Activated CD4-positive, alpha-beta T cell treated with anti-CD3 and anti-CD28 coated beads, Interleukin-2, Interleukin-6, amounts not matched to agents 100 ng/mL and 50 ng/mL, durations not matched to agents 16 hours and 8 hours (primary cell): ENCODE data around the gene EFCAB6.

Experiments used
- DNase-seq: peaks from one replicate; pipeline ENCODE4 v3.0.0-alpha.2; 2020

EFCAB6 gene, protein sequence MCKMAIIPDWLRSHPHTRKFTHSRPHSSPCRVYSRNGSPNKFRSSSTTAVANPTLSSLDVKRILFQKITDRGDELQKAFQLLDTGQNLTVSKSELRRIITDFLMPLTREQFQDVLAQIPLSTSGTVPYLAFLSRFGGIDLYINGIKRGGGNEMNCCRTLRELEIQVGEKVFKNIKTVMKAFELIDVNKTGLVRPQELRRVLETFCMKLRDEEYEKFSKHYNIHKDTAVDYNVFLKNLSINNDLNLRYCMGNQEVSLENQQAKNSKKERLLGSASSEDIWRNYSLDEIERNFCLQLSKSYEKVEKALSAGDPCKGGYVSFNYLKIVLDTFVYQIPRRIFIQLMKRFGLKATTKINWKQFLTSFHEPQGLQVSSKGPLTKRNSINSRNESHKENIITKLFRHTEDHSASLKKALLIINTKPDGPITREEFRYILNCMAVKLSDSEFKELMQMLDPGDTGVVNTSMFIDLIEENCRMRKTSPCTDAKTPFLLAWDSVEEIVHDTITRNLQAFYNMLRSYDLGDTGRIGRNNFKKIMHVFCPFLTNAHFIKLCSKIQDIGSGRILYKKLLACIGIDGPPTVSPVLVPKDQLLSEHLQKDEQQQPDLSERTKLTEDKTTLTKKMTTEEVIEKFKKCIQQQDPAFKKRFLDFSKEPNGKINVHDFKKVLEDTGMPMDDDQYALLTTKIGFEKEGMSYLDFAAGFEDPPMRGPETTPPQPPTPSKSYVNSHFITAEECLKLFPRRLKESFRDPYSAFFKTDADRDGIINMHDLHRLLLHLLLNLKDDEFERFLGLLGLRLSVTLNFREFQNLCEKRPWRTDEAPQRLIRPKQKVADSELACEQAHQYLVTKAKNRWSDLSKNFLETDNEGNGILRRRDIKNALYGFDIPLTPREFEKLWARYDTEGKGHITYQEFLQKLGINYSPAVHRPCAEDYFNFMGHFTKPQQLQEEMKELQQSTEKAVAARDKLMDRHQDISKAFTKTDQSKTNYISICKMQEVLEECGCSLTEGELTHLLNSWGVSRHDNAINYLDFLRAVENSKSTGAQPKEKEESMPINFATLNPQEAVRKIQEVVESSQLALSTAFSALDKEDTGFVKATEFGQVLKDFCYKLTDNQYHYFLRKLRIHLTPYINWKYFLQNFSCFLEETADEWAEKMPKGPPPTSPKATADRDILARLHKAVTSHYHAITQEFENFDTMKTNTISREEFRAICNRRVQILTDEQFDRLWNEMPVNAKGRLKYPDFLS (N-terminal part only)

DNA sequence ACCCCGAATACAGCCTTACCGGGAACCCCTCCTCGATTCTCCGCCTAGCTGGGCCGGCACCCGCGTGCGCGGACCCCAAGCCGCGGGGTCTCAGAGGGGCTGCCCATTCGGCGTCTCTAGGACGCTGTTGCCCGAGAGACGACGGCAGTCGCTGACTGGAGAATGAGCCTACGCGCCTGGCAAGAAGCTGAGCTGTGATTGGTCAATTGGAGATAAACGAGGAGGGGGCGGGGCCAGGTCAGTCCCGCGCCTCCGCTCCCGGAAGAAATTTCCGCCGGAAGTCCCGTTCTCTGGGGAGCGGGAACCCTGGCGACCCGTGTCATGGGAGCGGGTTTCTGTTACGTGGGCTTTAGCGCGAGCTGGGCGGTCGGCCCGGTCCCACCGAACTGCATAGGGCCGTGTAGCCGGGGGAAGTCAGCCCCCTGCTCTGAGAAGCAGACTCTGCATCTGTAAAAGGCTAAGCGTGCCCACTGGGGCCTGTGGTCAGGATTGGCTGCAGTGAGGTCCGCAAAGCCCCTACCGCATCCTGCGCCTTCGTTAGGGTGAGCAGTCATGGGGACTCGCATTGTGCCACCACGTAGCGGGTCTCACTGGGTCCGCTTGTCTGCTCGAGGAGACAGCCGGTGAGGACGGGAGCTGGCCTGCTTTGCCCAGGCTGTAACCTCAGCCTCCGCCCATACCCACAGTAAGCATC lies at the start of gene EFCAB6:
Gene EFCAB6, minus strand, starts transcription at position 157 of the 694 bp plus-strand sequence. CDS start 29,987 bp downstream, outside the sequence.
- peak; percentile 95 for DNase-seq

DNA sequence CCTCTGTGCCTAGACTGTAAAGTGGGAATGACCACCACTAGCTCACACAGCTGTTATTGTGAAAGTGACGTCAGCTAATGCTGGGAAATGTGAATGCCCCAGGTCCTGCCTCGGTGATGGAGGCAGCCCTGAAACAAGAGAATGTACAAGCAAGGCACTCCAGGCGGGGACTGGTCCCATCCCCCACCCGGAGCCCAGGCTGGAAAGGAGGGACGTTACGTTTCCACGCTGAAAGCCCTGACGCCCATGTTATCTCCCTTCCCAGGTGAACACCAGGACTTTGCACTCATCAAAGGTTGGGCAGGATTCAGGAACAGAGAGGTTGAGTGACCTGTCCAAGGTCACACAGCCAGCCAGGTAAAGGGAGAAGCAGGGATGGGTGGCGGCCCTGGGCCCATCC lies 49.4 kb upstream of the EFCAB6 start:
- no peak for DNase-seq

DNA sequence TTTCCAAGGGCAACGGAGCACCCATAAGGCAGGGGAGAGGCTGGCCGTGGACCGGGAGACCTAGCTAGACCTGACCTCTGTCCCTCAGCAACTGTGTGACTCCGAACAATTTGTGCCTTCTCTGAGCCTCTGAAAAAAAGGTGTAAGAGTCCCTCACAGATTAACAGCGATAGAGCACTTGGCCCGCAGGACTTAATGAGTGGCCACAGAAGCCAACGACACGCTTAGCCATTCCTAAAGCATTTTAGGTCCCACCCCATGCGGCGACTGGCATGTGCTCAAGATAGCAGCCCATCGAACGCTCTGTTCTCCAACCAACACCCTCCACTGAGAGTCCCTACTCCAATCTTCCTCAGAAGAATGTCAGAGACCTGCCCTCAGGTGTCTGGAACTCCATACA lies 48.7 kb upstream of the EFCAB6 start:
- DNase-seq: no peak

DNA sequence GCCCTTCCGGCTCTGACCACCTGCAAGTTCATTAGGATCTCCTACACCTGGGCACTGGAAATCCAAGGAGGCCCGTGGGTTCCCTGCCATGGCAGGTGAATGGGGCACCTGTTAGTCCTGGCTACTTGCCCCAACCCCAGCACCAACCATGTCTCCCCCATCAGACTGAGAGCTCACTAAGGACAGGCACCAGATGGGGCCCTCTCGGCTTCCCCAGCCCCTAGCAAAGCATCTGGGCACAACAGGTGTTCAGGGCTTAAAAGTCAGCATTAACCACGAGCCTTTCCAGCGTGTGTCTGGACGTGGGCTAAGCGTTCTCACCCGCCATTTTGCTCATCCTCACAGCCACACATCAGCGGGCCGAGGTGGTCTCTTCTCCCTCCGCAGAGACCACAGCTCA lies 48.0 kb upstream of the EFCAB6 start:
- no peak for DNase-seq

DNA sequence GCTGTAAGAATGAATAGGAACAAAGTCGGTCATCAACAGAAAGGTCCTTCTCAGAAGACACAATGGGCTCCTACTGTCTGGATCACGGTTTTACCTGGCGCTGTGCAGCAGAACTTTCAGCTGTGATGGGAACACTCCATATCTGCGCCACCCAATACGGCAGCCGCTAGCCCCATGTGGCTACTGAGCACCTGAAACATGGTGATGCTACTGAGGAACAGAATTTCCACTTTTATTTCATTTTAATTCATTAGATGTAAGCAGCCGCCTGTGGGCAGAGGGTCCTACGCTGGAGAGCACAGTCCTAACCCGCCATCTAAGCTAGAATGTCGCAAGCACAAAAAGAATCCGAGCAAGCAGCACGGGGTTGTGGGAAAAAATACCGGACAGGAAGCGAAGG lies 47.5 kb upstream of the EFCAB6 start:
- no peak for DNase-seq

DNA sequence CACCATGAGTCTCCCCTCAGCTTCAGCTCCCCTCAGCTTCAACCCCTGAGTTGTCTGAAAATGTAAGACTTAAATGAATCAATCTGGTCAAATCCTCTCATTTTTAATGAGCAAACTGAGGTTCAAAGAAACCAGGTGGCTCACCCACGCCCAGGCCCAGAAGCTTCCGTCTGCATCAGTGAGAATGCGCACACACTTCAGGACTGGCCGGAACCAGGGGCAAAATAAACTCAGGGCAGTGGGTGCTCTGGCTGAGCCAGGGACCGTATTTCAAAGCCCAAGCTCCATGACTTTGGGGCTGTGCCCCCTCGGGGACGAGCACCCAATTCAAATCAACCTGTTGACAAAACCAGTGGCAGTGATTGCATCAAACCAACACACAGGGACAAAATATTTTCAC lies 47.1 kb upstream of the EFCAB6 start:
- DNase-seq: no peak

DNA sequence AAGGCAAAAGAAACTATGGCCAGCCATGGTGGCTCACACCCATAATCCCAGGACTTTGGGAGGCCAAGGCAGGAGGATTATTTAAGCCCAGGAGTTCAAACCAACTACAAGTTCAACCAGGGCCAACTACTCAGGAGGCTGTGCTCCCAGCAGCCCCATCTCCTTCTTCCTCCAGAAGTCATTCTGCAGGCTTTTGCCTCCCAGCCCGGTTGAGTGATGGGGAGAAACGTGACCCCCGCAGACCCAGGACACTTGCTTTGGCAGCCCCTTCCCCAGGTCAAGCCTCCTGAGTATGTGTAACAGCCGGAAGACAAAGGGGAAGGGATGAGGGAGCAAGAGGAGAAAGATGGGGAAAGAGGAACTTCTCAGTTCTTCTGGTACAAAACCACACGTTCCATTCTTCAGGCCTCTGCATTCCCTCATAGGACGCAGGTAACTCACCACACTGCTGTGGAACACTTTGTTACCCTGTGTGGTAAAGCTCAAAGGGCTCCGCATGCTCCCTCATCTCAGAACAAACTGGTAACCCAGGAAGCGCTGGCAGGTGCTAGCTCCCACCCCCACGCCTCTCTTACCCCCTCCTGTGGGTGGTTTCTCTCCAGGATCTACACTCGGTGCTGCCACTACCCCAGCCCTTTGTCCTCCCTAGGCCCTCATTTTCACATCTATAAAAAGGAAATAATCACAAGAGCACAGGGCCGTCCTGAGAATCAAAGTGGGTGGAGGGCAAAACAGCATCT lies 46.2 kb upstream of the EFCAB6 start:
- no peak for DNase-seq

DNA sequence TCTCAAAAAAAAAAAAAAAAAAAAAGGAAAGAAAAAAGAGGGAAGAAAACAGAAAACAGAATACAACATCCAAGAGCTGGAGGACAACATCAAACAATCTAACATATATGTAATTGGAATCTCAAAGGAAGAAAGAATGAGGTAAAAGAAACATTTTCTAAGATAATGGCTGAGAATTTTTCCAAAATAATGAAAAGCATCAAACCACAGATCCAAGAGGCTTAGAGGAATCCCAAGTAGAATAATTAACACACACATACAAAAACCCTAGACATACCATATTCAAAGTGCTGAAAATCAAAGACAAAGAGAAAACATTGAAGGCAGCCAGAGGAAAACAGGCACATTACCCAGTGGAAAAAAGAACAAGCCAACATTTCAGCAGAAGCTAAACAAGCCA lies 45.3 kb upstream of the EFCAB6 start:
- no peak for DNase-seq

DNA sequence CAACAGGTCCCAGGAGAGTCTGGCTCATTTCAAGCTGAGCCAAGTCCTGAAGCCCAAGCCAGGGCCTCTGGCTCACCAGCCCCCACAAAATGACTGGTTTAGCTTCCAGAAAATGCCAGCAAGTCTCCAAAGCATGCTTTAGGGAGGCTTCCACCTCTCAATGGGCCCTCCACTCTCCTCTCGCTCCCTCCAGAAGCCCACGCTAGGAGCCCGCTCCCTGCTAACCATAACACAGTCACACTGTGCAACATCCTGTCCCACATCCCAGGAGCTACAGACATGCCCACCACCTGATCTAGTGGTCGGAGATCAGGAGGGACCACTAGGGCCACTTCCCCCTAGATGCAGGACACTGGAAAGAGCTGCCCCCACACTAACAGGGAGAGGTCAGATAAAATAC lies 43.3 kb upstream of the EFCAB6 start:
- DNase-seq: no peak

DNA sequence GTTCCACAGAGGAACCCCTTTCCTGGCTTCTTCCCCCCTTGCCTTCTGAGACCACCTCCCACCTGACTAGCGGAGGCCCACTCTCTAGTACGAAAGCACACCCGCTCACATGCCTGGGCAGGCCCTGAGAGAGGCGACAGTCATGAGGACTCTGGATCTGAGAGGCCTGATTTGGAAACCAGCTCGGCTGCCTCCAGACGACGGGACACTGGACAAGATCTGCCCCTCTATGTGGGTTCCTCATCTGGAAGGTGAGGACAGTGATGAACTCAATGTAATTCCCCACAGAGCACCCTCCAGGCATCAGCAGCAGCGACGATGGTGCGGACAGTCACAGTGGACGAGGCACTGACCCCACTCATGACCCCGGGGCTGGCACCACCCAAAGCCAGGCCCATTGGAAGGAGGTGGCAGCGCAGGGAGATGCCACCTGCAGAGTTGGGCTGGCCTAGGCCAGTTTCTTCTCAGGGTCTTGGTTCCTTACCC lies 42.7 kb upstream of the EFCAB6 start:
- no peak for DNase-seq

DNA sequence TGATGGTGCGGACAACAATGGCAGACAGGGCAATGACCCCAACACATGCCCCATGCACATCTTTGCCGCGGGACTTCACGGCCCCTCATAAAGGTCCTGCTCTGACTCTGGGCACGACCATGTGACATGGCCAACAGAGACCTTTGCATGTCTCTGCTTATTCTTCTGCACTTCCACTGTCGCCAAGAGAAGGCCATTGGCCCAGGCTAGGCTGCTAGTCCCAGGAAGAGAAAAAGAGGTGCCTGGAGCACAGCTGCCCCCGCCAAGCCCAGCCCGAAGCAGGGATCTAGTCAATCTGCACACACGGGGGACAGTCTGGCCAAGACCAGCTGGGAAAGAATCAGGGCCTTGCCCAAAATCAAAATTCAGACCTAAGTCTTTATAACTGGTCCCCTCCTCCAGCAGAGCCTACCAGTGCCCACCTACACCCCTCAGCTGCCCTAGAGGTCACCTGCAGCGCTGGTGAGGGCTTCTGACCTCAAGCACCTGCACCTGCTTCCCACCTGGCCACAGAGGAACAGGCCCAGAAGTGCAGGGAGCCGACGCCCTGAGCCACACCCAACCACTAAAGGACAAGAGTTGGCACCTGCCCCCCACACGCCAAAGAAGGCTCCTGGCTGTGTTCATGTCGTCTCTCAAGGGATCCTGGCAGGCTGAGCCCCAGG lies 42.1 kb upstream of the EFCAB6 start:
- DNase-seq: no peak

DNA sequence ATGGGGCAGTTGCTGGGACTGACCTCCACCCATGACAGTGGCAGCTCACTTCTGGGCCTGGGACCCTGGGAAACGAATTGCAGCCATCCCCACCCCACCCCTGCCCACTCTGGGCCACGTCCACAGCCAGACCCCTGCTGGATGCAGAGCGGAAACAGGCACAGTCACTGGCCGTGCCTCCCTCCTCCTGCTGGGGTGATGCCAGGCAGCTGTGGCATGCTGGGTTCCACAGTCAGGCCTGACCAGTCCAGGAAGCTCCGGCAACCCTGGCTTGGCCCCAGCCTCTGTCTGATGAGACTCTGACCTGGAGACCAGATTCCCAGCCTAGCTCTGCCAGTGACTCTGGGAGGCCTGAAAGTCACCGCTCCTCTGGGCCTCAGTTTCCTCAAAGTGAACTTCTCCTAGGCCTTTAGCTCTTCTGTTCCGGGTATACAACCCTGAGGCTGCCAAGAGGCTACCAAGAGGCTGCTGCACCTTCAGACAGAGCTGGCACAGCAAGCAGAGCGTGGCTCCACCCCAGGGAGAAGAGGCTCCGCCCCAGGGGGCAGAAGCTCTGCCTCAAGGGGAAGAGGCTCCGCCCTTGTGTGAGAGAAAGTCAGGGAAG lies 41.3 kb upstream of the EFCAB6 start:
- DNase-seq: no peak

DNA sequence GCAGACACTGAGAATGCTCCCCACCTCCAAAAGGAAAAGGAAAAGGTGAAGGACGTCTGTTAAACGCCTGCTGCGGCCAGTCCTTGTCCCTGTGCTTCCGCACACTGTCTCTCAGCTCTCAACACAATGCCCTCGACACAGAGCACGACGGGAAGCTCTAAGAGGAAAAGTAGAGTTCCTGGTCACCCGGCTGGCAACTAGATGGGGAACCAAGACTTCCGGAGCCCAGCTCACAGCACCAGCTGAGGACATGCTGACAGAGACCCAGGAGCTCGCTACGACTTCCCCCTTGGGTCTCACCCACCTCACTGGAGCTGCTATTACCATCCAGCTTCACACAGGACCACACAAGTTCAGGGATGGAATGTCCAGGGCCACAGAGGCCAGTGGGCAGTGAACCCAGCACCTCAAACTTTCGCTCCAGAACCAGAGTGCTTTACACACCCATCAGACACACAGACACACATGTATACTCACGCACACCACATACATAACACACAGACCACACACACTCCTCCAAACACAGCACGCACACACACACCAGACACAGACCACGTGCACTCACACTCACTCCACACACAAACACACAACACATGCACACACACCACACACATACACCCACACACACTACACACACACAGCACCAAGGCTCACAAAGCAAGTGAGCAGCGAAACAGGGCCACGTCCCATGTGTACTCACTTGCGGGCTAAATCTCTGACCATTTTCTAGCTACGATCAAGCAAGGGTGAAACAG lies 40.6 kb upstream of the EFCAB6 start:
- DNase-seq: no peak

DNA sequence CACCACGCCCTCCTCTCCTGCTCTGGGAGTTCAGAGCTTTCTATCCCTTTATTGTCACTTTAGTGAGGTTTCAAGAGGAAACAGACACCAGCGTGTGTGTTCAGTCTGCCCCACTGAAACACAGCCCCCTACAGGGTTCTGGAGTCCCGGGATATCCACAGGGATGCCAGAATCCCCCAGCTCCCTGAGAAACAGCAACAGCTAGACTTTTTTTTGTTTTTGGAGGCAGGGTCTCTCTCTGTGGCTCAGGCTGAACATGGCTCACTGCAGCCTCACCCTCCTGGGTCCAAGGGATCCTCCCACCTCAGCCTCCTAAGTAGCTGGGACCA lies 39.8 kb upstream of the EFCAB6 start:
- no peak for DNase-seq

DNA sequence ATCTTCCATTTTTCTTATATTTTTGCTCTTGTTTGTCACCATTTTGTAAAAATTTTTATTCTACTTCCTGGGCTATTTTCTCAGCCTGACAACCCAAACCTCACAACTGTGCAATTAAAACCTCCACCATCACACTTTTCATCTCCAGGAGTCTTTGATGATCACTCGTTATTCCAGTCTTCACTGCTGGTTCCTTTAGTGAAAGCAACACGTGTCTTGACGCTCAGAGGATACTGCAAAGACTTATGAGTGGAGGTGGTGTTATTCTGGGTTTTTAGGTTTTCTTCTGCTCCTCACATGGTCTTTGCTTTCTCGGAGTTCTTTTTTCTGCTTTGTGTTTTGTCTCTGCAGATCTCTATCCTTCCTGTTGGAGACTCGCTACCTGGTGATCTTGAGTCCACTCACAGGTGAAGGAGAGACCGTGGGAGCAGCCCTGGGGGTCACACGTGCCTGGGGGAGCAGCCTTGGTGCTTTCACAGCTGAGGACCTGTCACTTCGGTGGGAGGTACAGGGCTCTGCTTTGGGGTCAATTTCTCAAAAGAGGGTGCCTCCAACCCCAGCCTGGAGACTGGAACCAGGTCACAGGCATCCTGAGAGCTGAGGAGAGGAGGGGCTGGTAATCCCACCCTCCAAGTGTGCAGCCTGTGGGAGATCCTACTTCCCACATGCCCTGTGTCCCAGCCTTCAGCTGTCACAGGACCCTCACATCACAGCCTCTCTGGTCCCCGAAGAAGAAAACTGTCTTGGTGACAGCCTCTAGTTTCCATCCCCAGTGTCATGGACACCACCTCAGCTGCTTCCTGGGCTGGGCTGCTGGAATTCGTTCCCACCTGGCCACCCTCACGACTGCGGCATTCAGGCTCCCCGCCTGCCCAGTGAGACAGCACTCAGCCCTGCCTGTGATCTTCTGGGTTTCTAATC lies 39.2 kb upstream of the EFCAB6 start:
- DNase-seq: no peak

DNA sequence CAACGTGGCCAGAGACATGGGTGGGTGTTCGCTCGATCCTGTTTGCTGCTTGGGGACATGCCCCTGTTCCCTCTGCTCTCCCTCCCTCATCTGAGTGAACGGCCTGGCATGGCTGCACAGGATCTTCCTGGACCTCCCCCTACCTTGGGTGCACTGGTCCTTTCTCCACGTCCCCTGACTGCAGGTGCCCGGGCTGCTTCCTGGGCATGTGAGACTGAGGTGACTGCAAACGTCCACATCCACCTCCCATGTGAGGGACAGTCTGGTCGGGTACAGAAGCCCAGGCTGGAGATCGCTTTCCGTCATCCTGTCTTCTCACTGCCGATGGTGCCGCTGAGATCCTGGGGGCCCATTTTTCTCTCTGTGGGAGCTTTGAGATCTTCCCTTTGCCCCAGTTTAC lies 38.4 kb upstream of the EFCAB6 start:
- no peak for DNase-seq

DNA sequence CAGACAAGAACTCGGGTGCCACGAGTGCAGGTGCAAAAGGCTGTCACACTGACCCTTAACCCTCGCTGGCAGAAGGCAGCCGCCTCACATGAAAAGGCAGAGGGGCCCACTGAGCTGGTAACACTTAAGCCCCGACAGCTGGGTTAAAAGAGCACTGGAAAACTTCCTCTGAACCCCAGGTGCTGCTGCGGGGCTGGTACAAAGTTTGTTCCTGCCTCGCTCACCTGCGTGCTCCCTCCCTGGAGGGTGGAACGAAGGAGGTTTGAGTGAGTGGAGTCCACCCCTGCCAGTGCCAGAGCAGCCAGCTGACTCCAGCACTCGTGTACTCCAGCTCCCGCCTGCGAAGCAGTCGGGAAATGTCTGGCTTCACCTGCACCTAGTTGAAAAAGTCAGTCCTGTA lies 37.6 kb upstream of the EFCAB6 start:
- DNase-seq: no peak

DNA sequence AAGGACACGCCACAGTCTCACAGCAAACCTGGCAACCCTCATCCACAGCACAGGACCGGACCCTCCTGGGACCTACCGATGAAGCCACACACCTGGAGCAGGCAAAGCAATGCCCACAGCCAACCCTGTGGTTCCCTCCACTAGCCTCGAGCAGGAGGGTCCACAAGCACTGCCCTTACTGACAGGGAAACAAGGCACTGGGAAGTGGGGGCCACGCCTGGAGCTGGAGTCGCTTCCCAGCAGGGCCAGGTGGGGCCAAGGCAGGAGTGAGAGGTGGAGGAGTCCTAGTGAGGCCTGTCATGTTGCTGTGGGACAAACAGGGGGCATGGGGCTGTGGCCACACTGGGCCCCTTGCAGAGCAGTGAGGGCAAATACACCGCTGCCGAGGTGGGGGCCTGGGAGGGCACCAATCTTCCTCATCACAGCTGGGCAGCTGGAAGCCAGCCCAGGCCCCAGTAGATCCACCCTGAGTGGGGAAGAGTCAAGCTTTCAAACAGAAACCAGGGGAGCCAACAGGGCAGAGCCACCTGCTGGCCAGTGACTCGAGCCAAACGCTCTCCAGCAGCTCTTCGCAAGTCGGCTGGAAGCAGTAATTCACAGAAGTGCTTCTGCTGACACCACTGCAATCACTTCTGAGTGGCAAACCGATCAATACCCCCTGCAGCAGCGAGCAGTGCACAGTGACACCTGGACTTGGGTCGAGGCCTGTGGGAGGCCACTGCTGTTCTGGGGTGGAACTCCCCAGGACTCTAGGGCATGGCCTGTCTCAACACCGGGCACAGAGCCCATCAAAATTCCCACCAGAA lies 36.5 kb upstream of the EFCAB6 start:
- no peak for DNase-seq
